Tibial artery (tissue), 4 donors: ENCODE measurements around the gene DPPA2.

Experiments used
- DNase-seq, 2 donors: peaks; one replicate each; pipeline ENCODE4 v3.0.0-alpha.2; 2019
- H3K27ac ChIP-seq, 2 donors: fragments of 200-600 bp; sonication (generic) in 1 of 2; 1 replicate in 1 of 2; 2 replicates in 1 of 2; pipeline ENCODE4 v1.5.1; 2018 to 2019; ENCODE audit warnings: mild to moderate bottlenecking in 1 of 2
- H3K27me3 ChIP-seq, 2 donors: fragments of 200-600 bp; sonication (generic) in 1 of 2; one replicate each; pipeline versions ENCODE4 v1.5.1 to v1.6.0; 2016 to 2019
- H3K36me3 ChIP-seq, 3 donors: fragments of 200-600 bp; sonication (generic) in 2 of 3; one replicate each; pipeline ENCODE4 v1.5.1; 2016 to 2019; ENCODE audit warnings: mild to moderate bottlenecking in 2 of 3
- H3K4me1 ChIP-seq, 4 donors: fragments of 200-600 bp; sonication (generic) in 2 of 4; 1 replicate in 3 of 4; 2 replicates in 1 of 4; pipeline ENCODE4 v1.5.1; 2016 to 2019
- H3K4me3 ChIP-seq, 2 donors: fragments of 200-600 bp; sonication (generic) in 1 of 2; 1 replicate in 1 of 2; 2 replicates in 1 of 2; pipeline ENCODE4 v1.5.1; 2018 to 2019; ENCODE audit warnings: mild to moderate bottlenecking in 2 of 2
- H3K9me3 ChIP-seq, 3 donors: fragments of 200-600 bp; sonication (generic) in 1 of 3; one replicate each; pipeline ENCODE4 v1.5.1; 2016 to 2019
- CTCF ChIP-seq, 2 experiments: fragments of 200-600 bp in 1 of 2; fragments of 450-650 bp in 1 of 2; IDR thresholded peaks; one replicate each; pipeline ENCODE4 v1.5.1; 2017 to 2019; ENCODE audit warnings: antibody characterized with exemption in 2 of 2, mild to moderate bottlenecking in 1 of 2, moderate library complexity in 1 of 2
- intact Hi-C: fragments of 100-400 bp; cut with DNase I; formaldehyde crosslinking; loops from one replicate; pipeline ENCODE4 v1.15.0; 2023; ENCODE audit warnings: low total_unique reads

The DPPA2 gene

DNA sequence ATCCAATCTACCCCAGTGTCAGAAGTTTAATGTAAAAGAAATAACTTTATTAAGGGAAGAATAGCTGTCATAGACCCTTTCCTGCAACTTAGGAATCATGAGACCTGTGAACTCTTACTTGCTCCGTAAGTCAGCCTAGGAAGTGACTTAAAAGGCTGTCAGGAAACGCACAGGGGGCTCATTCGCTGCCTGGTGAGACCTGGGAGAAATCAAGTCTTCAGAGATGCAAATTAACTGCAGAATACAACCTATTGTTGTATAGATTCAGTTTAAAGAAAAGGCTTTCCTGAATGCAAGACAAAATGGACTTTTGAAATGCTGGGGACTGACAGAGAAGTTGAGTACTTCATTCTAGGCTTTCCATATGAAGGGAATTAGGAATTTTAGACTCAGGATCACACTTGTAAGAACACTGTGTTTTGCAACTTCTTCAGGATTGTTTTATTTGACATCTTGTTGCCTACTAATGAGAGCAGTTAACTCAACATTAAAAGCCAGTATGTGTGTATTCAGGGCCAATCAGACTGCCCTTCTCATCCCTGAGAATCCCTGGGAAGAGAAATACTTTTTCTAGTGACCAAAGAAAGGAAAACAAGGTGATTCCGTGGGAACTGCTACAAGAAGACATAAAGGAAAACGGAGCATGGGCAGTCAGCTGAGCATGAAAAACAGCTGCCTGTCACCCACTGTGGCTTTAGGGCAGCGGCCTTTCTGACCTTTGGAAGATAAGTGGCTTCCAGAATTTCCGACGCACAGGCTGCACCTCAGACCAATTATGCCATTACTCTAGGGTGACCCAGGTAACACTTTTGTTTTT, 39.5 kb upstream of the DPPA2 start:
- DNase-seq, result no peak
- Histone ChIP-seq H3K36me3 (no peaks in the 10 kb centered on the region), H3K9me3 (no peaks in the 10 kb centered on the region), H3K4me3 (no peak overlapping the region), H3K27ac (no peak overlapping the region), H3K4me1 (no peaks in the 10 kb centered on the region), H3K27me3 (no peaks in the 10 kb centered on the region)
- intact Hi-C loops, result no loop called here
- no peak for TF ChIP-seq CTCF (IDR thresholded peaks at IDR 0.05)

DNA sequence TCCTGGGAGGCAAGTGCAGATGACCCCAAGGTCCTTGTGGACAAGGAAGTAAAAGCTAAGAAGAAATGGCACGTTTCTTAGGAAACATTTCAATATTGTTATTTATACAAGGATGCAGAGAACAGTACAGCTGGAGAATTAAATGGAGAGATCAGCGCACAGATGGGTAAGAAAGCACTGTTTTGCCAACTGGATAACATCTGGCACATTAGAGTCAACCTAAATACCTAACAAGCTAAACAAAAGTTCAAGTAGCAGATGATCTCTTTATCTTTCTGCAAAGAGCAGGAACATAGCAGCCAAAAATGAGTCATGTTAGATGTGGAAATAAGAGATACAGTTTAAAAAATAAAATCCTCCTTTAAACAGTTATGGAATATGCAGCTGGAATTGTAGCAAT, 36.7 kb upstream of the DPPA2 start:
- Histone ChIP-seq H3K27ac (no peak overlapping the region), H3K36me3 (no peaks in the 10 kb centered on the region), H3K9me3 (no peaks in the 10 kb centered on the region), H3K4me3 (no peak overlapping the region), H3K4me1 (no peaks in the 10 kb centered on the region), H3K27me3 (no peaks in the 10 kb centered on the region)
- TF ChIP-seq CTCF (IDR thresholded peaks at IDR 0.05), result no peak
- DNase-seq, result no peak
- intact Hi-C loops, result no loop called here

DNA sequence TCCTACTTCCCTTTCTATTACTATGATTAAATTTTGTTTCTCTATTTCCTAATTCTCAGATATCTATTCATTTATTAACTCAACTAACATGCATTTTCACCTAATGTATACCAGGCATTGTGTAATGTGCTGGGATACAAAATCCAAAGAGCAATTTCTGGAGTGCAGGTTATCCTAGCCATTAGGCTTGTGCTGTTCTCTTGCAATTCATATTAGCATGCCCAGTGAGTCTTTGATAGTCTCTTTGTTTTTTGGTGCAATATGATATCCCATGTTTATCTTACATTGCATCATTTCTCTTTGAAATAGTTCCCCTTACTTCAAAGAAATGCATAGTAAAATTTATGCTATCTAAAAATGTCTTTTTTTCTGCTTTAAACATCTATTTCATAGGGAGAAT, 34.9 kb upstream of the DPPA2 start:
- no peak for DNase-seq
- H3K4me1 ChIP-seq, result no peaks in the 10 kb centered on the region
- H3K27me3 ChIP-seq, result no peaks in the 10 kb centered on the region
- H3K9me3 ChIP-seq, result no peaks in the 10 kb centered on the region
- intact Hi-C loops, result no loop called here
- H3K36me3 ChIP-seq, result no peaks in the 10 kb centered on the region
- H3K4me3 ChIP-seq, result no peak overlapping the region
- no peak overlapping the region for H3K27ac ChIP-seq
- no peak for TF ChIP-seq CTCF (IDR thresholded peaks at IDR 0.05)

- Histone ChIP-seq H3K36me3 (no peaks in the 10 kb centered on the region), H3K27me3 (no peaks in the 10 kb centered on the region), H3K9me3 (no peaks in the 10 kb centered on the region), H3K27ac (no peak overlapping the region), H3K4me1 (no peaks in the 10 kb centered on the region), H3K4me3 (no peak overlapping the region)
- DNase-seq, result no peak
- no peak for TF ChIP-seq CTCF (IDR thresholded peaks at IDR 0.05)
- intact Hi-C loops, result no loop called here
These were observed 30.5 kb upstream of the DPPA2 start for GRCh38 chr3:109346770-109347295.

GRCh38 chr3:109346099-109346498, 29.8 kb upstream of the DPPA2 start:
- DNase-seq, result no peak
- H3K36me3 ChIP-seq, result no peaks in the 10 kb centered on the region
- no peak overlapping the region for H3K4me3 ChIP-seq
- no peaks in the 10 kb centered on the region for H3K9me3 ChIP-seq
- H3K27me3 ChIP-seq, result no peaks in the 10 kb centered on the region
- intact Hi-C loops, result no loop called here
- no peaks in the 10 kb centered on the region for H3K4me1 ChIP-seq
- no peak overlapping the region for H3K27ac ChIP-seq
- TF ChIP-seq CTCF (IDR thresholded peaks at IDR 0.05), result no peak
